Spleen (tissue), 7 donors: ENCODE measurements around the gene RSBN1.

ENCODE experiments used
- POLR2A ChIP-seq, 3 donors: fragments of 450-650 bp; IDR thresholded peaks; one replicate each; pipeline ENCODE4 v1.5.1; 2017; ENCODE audit warnings: antibody characterized with exemption in 3 of 3, mild to moderate bottlenecking in 1 of 3
- POLR2AphosphoS5 ChIP-seq, 3 donors: sonication (generic); formaldehyde crosslinking; IDR thresholded peaks; one replicate each; pipeline ENCODE4 v1.5.1; 2017; ENCODE audit warnings: antibody characterized with exemption in 3 of 3
- TF ChIP-seq, protein P1 (sequence below), 11 experiments: fragments of 200-600 bp in 7 of 11; fragments of 450-650 bp in 4 of 11; sonication (generic) in 4 of 11; IDR thresholded peaks in 8 of 11; conservative IDR thresholded peaks in 3 of 11; 1 replicate in 7 of 11; 2 replicates in 4 of 11; pipeline versions ENCODE4 v1.4.0 to v1.8.0; 2016 to 2021; ENCODE audit warnings: antibody characterized with exemption in 11 of 11, inconsistent platforms in 4 of 11, mild to moderate bottlenecking in 1 of 11
- donor health status: DM: no; HTN: no; CAD: no; lungs with moderate emphysema.
- donor health status: DM: no; HTN: no; CAD: no.
- donor health status: DM: no; HTN: no; CAD: no.

- TF ChIP-seq POLR2A (IDR thresholded peaks at IDR 0.05) (no peak), POLR2AphosphoS5 (IDR thresholded peaks at IDR 0.05) (no peak)
- TF ChIP-seq, protein P1, sequence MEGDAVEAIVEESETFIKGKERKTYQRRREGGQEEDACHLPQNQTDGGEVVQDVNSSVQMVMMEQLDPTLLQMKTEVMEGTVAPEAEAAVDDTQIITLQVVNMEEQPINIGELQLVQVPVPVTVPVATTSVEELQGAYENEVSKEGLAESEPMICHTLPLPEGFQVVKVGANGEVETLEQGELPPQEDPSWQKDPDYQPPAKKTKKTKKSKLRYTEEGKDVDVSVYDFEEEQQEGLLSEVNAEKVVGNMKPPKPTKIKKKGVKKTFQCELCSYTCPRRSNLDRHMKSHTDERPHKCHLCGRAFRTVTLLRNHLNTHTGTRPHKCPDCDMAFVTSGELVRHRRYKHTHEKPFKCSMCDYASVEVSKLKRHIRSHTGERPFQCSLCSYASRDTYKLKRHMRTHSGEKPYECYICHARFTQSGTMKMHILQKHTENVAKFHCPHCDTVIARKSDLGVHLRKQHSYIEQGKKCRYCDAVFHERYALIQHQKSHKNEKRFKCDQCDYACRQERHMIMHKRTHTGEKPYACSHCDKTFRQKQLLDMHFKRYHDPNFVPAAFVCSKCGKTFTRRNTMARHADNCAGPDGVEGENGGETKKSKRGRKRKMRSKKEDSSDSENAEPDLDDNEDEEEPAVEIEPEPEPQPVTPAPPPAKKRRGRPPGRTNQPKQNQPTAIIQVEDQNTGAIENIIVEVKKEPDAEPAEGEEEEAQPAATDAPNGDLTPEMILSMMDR (IDR thresholded peaks at IDR 0.05 in 8 of 11, conservative IDR thresholded peaks at IDR 0.05 in 3 of 11), result no peak
Observed at GRCh38 chr1:113780374-113781146, 31.7 kb downstream of the RSBN1 start.
